Stimulated activated CD8-positive, alpha-beta memory T cell treated with anti-CD3 and anti-CD28 coated beads, Interleukin-2, amount 100 ng/mL, for 48 hours (primary cell): ENCODE measurements around the gene ERVH48-1.
A peak's percentile ranks its signal among the peaks of the same experiment; 100 is the strongest.
"Not testable (repeated sequence)": the region's sequence is repeated elsewhere in the genome, so short reads cannot be mapped to it uniquely, and the experiment has no call there.

ENCODE experiments used
- DNase-seq, 2 donors: peaks; one replicate each; pipeline ENCODE4 v3.0.0-alpha.2; 2020; ENCODE audit warnings: low read depth in 2 of 2

ERVH48-1 gene

GRCh38 chr21:42925114-42925926 lies at the start of gene ERVH48-1:
ERVH48-1 (minus strand) TSS chr21:42925630; CDS start chr21:42919006, 6,624 bp downstream.
- DNase-seq = no peak

- peak; percentile 98 for DNase-seq
Observed at GRCh38 chr21:42973991-42974831, 48.8 kb upstream of the ERVH48-1 start, which contains the start of gene PKNOX1. PKNOX1 (plus strand) TSS chr21:42974562; CDS start chr21:43004382, 29,820 bp downstream.

DNA sequence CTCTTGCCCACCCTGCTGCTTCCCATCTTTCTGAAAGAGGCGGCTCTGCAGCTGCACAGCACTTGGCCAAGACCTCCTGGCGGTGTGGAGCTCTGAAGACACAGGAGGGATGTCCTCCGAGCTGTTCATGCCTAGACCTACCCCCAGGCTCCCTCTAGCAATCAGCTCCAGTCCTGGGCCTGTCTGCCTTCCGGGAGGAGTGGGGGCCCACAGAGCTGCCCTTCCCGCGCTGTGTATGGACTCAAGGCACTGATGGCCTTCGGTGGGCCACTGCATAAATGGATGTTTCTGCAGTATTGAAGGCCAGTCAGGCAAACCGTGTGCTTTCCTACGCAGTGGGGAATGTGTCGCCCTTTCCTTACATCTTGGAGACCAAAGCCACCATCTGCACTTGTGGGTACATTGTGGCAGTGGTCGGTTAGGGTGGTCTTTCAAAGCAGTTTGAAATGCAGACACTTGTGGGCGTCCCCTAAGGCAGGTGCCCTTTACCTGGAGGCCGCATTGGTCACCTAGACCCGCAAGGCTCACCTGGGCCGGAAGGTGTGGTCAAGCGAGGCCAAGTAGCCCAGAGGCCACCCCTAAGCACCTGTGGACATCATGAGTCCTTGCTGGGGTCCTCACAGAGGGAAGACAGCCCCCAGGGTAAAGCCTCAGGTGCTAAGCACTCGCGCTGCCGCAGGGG lies 48.0 kb upstream of the ERVH48-1 start:
- no peak for DNase-seq

DNA sequence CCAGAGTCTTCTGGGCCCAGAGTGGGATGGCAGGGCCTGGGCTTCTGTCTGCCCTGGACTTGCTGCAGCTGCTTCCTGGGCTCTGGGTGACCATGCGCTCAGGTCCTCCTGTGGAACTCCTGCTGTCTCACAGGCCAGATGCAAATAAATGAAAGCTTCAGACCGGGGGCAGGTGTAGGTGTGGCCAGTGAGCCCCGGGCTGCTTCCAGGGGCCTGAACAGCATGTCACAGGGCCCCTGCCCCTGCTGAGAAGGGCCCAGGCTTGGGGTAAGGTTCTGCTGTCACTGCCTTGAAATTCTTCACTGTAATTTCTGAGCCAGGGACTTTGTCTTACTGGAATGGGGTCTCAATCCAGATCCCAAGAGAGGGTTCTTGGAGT lies 46.5 kb upstream of the ERVH48-1 start:
- no peak for DNase-seq

- DNase-seq = no peak
Observed at GRCh38 chr21:42970946-42971653, 45.7 kb upstream of the ERVH48-1 start.

GRCh38 chr21:42969193-42969600 lies 43.8 kb upstream of the ERVH48-1 start:
- DNase-seq = no peak

- not testable (repeated sequence) for DNase-seq
Observed at GRCh38 chr21:42967616-42968015, 42.2 kb upstream of the ERVH48-1 start.

DNA sequence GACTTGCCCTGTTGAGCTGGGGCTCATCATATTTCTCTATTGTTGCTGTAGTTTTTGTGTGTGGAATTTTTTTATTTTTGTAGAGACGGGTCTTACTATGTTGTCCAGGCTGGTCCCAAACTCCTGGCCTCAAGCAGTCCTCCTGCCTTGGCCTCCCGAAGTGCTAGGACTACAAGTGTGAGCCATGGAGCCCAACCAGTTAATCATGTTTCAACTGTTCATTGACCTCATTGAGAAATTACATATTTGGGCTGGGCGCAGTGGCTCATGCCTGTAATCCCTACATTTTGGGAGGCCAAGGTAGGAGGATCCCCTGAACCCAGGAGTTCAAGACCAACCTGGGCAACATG lies 39.8 kb upstream of the ERVH48-1 start:
- no peak for DNase-seq

DNA sequence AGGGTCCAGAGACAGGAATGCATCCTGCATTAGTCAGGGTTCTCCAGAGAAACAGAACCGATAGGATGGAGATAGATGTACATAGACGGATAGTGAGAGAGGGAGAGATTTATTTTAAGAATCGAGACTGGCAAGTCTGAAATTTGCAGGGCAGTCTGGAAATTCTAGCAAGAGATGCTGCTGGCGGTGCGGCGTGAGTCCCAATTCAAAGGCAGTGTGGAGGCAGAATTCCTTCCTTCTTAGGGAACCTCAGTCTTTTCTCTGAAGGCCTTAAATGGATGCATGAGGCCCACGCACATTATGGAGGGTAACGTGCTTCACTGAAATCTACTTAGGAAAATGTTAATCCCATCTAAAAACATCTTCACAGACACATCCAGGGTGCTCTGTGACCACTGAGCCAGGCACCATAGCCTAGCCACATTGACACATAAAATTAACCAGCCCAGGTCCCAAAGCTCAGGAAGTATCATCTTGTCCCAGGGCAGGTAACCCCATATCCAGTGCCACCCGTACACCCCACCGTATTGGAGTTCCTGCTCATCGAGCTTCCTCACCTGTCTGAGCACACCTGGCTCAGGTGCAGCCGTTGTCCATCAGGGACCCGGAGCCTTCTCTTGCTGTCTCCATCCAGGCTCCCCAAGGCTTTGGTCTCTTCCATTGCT lies 39.2 kb upstream of the ERVH48-1 start:
- DNase-seq = no peak

GRCh38 chr21:42964086-42964485 lies 38.7 kb upstream of the ERVH48-1 start:
- DNase-seq = no peak

GRCh38 chr21:42962380-42963007 lies 37.1 kb upstream of the ERVH48-1 start:
- DNase-seq = no peak

DNA sequence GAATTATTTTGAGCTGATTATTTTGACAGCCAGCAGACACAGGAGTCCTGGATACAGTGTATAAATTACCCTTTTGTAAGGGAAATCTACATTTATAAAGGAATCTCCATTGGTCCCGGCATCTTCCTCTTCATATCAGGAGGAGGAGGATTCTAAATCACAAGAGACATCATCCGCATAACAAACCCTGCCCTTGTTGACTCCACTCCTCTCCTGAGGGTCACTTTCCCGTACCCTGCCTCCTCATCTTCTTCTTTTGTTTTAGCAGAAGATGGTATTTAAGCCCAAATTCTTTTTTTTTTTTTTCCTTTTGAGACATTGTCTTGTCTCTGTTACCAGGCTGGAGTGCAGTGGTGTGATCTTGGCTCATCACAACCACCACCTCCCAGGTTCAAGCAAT lies 34.3 kb upstream of the ERVH48-1 start:
- no peak for DNase-seq

DNA sequence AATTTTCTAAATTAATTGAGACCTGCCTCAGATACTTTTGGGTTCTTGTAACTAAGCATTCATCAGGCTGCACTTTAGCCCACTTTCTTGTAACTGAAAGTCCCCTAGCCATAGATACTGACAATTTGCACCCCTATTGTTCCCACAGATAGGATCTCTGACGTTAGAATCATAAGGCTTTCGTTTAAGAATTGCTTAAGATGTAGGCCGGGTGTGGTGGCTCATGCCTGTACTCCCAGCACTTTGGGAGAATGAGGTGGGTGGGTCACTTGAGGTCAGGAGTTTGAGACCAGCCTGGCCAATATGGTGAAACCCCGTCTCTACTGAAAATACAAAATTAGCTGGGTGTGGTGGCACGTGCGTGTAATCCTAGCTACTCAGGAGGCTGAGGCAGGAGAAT lies 32.7 kb upstream of the ERVH48-1 start:
- not testable (repeated sequence) for DNase-seq

DNA sequence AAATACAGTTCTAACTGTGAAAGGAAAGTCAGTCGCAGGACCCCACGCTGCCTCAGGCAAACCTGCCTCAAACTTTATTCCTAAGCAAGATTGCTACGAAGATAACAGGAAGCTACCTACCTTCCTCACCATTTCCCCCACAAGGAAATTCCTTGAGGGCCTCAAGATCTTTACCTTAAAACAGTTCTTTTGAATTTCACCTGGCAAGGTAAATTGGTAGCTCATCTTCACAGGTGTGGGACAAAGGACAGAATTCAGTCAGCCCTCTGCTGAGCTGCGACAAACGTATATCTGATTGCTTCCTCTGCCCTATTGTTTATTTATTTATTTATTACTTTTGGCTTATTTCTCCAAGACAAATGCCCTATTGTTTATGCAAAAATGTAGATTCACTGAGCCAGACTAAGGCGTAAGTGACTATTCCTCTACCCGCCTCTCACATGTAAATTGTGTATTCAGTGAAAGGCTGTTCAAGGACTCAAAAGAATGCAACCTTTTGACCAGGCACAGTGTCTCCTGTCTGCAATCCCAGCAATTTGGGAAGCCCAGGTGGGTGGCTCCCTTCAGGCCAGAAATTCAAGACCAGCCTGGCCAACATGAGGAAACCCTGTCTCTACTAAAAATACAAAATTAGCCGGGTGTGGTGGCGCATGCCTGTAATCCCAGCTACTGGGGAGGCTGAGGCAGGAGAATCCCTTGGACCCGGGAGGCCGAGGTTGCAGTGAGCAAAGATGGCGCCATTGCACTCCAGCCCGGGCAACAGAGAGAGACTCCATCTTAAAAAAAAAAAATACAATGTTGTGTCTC lies 31.6 kb upstream of the ERVH48-1 start:
- DNase-seq = no peak

GRCh38 chr21:42951193-42951592 lies 25.8 kb upstream of the ERVH48-1 start:
- DNase-seq = not testable (repeated sequence)

- not testable (repeated sequence) for DNase-seq
Observed at GRCh38 chr21:42949094-42949755, 23.8 kb upstream of the ERVH48-1 start.

GRCh38 chr21:42942244-42942643 lies 16.8 kb upstream of the ERVH48-1 start:
- DNase-seq = no peak

GRCh38 chr21:42941696-42942085 lies 16.3 kb upstream of the ERVH48-1 start:
- no peak for DNase-seq
